GM12874 (cell line): ENCODE results near the gene NT5DC1.

Source experiments
- CTCF ChIP-seq: IDR thresholded peaks from 2 replicates; pipeline ENCODE4 v1.5.1; 2011; ENCODE audit warnings: low read depth, mild to moderate bottlenecking, control low read depth, low read length, moderate library complexity; ENCODE audit not compliant: insufficient read depth

The NT5DC1 gene

GRCh38 chr6:116159782-116160524 lies 59.3 kb downstream of the NT5DC1 start:
- TF ChIP-seq CTCF, result no peak

GRCh38 chr6:116165596-116165995 lies 64.9 kb downstream of the NT5DC1 start:
- TF ChIP-seq CTCF, result no peak

GRCh38 chr6:116166369-116166768 lies 65.7 kb downstream of the NT5DC1 start:
- TF ChIP-seq CTCF, result no peak

- no peak for TF ChIP-seq CTCF
Measured at GRCh38 chr6:116168148-116168547, 67.5 kb downstream of the NT5DC1 start.

- no peak for TF ChIP-seq CTCF
Measured at GRCh38 chr6:116169880-116170279, 69.2 kb downstream of the NT5DC1 start.

- TF ChIP-seq CTCF, result no peak
Measured at GRCh38 chr6:116170358-116171057, 69.9 kb downstream of the NT5DC1 start.

GRCh38 chr6:116173928-116174327 lies 73.3 kb downstream of the NT5DC1 start:
- TF ChIP-seq CTCF, result no peak
